Mesenteric fat pad (tissue), 1 donor: ENCODE data around the gene NFATC2. TPM values are rescaled to one million over a fixed set of nuclear protein-coding genes. Genes with fewer than 3 reads are reported as not detected.

Source experiments
- DNase-seq: peaks from one replicate; pipeline ENCODE4 v3.0.0-alpha.2; 2020; ENCODE audit warnings: low spot score
- long read RNA-seq: library from polyadenylated mRNA; unstranded; transcript quantifications from one replicate; pipeline ENCODE4 v2.0.0, GENCODE V29; 2020
- total RNA-seq: library from RNA; stranded (reverse); fragmentation: NEBNext Ultra II Directional; extraction: Animal tissue kit (Norgen Biotek cat#: 25700); gene quantifications from one replicate; pipeline ENCODE4 v1.2.1, GENCODE V29; 2021
- donor health status: DM: yes; HTN: yes; CAD: no.

The NFATC2 gene
- total RNA-seq = 9.3 TPM
- long read RNA-seq, partial matches to known transcripts = 10 of 31 reads
- long read RNA-seq, other reads (novel, unspliced or antisense) = 21 of 31 reads

DNA sequence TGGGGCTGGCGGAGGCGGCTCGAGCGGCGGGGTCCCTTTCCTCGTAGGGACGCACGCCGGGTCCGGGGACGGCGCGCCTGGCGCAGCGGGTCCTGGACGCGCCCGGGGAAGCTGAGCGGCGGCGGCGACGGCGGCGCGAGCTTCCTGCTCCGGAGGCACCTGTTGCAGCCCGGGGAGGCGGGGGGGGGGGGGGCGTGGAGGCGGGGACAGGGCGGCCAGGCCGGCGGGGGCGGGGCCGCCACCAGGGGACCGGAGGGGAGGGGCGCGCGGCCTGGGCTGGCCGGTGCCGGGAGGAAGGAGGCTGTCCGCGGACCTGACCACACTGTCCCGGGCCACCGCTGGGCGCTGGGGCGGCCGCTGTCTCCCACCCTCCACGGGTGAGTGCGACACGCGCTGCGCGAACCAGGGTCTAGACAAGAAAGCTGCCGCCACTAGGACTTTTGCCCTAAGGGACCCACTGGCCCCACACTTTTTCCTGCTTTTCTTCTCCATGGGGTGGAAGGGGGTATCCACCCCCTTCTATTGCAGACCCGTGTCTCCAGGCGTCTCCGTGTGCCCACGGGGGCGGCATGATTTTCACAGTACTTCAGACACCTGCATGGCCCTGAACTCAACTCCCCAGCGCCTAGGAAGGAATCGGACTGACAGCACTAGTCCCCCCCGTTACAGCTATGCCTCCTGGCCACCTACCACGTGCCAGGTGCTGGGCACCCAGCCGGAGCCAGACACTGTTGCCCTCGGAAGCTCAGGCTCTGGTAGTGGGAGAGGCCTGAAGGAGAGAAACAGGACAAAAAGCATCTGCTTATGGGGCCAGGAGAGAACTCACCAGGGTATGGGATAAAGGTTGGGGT lies at the start of gene NFATC2:
TSS of gene NFATC2 (minus strand) at position 149 of the 851 bp plus-strand sequence. CDS start 220 bp downstream, outside the sequence.
- DNase-seq = no peak

DNA sequence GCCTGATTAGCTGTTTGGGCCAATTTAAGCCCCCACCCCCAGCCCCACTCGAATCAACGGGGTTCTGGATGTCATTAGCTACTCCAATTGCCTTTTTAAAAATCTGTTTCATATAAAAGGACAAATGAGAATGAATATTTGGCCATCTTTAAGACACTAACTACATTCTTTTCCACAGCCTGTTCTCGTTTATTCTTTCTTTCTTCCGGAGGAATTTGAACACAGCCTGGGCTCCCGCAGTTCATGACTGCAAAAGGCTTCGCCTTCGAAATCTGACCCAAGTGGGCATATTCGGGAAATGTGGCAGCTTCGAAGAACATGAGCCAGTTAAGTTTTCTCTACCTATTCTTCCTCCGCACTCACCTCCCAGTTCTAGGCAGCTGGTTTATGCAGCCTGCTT lies 49.4 kb upstream of the NFATC2 start:
- no peak for DNase-seq

GRCh38 chr20:51588762-51589161 lies 46.2 kb upstream of the NFATC2 start:
- DNase-seq = no peak

DNA sequence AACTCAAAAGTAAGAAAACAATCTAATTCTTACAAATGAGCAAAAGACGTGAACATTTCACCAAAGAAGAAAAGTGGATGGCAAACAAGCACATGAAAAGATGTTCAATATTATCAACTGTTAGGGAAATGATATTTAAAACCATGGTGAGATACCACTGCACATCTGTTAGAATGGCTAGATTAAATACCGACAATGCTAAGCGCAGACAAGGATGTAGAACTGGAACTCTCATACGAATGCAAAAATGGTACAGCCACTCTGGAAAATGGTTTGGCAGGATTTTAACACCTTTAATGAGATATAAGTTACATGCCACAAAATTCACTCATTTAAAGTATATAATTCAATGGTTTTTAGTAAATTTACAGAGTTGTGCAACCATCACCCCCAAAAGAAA lies 44.6 kb upstream of the NFATC2 start:
- DNase-seq = no peak

DNA sequence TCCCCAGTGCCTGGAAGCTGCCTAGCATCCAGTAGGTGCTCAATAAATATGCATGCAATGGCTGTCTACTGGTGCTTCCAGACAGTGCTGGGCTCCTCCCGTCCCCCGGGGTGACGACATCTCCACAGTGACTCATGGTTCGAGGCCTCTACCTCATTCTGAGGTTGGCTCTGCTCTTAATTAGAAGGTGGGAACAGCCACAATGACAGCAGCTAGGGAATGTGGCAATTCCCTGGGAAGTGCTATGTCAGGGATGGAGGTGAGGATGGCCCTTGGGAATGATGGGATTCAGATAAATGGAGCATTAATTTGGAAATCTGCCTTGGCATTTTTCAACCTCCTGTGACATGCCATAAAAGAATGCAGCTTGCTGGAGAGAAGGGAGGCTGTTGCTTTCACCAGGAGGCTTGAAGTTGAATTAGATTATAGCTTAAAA lies 43.5 kb upstream of the NFATC2 start:
- no peak for DNase-seq

DNA sequence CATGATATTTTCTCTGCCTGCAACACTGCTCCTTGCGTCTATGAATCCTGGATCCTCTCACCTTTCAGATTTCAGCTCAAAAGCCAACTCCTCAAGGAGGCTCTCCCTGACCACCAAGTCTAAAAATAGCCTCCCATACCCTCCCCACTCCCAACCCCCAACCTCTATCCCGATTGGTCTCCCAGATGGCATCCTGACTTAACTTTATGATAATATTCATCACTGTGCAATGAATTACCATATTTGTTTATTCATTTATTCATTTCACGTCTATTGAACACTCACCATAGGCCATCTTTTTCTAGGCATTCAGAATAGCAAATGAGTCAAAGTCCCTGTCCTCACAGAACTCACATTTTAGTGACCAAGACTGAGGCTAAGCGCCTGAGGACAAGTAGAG lies 42.6 kb upstream of the NFATC2 start:
- DNase-seq = no peak

- no peak for DNase-seq
Measured at GRCh38 chr20:51584737-51585136, 42.2 kb upstream of the NFATC2 start.

DNA sequence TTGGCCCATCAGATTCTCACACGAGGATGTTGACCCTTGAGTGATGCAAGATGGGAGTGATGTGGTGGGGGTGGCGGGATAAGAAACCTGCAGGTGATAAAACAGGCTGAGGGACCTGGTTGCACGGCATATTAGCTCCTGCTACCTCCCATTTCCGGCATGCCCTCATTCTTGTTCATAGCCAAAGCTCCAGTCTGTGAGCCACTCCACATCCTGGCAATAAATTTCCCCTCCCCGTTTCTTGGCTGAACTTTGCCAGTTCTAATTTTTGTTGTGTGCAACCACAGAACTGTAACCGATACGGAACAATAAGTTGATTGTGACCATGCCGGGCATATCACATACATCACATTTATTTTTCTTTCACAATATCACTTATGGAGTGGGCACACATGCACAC lies 41.6 kb upstream of the NFATC2 start:
- DNase-seq = no peak

DNA sequence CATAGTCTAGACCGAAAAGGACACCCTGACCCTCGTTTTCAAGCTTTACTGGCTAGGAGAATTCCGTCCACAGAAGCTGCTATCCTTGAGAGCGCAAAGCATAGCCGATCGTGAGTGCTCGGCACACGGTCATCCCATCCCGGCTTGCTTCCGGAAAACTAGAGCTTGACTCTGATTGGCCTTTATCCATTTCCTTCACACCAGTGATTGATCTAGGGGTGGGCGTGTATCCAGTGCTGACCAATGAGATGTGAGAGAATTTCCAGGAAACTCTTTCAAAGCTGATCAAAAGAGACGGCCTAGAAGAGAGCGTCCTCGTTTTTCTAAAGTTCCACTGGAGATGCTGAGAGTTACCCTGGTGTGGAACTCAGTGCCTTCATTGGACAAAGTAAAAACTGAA lies 41.0 kb upstream of the NFATC2 start:
- no peak for DNase-seq

DNA sequence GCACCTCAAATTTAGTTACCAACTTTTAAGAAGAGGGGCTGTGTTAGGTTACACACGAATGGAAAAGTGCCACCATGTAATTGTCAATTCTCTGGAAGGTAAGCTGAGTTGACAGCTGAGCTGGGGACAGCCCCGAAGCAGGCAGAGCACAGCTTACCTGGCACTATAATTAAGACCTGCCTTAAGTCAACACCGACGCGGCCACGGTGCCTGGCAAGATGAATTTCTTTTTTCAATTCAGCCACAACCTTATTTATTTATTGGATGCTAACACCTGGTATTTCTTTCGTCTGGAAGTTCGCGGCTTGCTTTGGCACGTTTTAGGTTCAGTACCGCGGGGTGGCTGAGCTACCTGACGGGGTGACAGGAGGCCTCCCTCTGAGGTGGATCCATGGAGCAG lies 40.6 kb upstream of the NFATC2 start:
- DNase-seq = no peak

DNA sequence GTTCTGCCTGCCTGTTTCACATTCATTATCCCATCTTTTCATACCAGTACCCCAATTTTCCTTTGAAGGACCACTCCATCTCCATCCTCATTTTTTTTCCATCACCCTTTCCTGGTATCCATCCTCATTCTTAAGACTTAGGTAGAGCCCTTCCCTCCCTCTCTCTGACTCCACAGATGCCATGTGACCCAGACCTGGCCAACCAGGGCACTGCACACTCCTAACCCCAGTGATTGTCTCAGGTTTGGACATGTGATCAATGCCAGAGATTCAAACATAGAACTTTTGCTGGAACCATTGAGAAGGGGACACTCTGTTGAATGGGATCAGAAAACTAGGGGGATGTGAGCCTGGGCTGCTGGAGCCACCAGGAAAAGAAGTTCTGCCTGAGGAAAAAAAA lies 39.1 kb upstream of the NFATC2 start:
- DNase-seq = no peak

DNA sequence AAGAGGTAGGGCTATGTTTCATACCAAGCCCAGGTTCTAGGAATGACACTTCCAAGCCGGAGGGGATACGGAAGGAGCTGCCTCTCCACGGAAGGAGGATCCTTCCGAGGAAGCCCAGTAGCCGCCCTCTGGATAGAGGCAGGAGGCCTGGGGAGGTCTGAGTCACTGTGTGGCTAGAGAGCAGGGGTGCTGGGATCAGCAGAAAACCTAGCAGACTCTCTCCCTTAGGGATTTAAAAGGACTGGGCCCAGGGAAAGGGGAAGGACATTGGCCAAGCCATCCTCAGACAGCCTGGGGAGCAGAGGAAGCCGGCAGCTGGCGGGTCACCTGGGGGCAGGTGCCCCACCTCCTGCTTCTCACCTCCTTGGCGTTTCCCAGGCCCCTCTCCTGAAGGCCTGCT lies 36.6 kb upstream of the NFATC2 start:
- no peak for DNase-seq

DNA sequence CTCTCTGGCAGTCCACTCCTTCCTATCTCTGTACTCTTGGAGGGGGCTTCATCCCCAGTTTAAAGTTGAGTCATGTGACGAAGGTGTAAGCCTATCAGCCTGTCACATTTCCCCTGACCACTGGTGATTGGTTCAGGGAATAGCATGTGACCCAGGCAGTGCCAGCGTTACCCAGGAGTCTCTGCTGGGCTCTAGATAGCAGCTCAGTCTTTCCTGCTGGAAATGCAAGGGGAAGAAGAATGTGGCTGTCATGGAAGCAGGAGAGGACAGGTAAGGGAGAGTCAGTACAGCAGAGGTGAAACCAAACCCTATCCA lies 35.6 kb upstream of the NFATC2 start:
- DNase-seq = no peak

- no peak for DNase-seq
Measured at GRCh38 chr20:51577432-51578144, 35.1 kb upstream of the NFATC2 start.

GRCh38 chr20:51575486-51575885 lies 33.0 kb upstream of the NFATC2 start:
- no peak for DNase-seq

DNA sequence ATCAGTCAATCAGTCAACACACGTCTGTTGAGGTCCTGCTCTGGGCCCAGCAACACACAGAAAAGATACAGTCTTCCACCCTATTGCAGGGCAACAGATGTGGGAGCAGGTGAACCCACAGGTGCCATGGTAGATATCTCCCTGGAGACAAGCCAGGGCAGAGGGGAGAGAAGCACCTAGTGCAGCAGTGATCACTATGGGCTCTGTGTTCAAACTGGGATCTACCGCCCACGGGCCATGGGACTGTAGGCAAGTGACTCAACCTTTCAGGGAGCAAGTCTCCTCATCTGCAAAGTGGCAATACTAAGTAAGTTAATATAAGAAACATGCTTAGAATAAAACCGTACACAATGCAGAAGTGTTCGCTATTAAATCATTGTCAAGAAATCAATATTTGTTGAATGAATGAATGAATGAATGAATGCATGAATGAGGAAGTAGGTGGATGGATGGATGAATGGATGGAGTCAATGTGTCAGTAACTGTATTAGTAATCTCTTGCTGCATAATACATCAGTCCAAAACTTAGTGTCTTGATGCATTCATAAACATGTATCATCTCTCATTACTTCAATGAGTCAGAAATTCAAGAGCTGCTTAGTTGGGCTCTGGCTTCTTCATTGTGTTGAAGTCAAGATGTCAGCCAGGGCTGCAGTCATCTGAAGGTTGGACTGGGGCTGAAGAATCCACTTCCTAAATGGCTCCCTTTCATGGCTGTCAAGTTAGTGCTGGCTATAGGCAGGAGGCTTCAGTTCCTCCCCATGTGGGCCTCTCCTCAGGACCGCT lies 31.9 kb upstream of the NFATC2 start:
- DNase-seq = no peak

- DNase-seq = no peak
Measured at GRCh38 chr20:51573576-51574243, 31.2 kb upstream of the NFATC2 start.

GRCh38 chr20:51571460-51571794 lies 28.9 kb upstream of the NFATC2 start:
- no peak for DNase-seq

DNA sequence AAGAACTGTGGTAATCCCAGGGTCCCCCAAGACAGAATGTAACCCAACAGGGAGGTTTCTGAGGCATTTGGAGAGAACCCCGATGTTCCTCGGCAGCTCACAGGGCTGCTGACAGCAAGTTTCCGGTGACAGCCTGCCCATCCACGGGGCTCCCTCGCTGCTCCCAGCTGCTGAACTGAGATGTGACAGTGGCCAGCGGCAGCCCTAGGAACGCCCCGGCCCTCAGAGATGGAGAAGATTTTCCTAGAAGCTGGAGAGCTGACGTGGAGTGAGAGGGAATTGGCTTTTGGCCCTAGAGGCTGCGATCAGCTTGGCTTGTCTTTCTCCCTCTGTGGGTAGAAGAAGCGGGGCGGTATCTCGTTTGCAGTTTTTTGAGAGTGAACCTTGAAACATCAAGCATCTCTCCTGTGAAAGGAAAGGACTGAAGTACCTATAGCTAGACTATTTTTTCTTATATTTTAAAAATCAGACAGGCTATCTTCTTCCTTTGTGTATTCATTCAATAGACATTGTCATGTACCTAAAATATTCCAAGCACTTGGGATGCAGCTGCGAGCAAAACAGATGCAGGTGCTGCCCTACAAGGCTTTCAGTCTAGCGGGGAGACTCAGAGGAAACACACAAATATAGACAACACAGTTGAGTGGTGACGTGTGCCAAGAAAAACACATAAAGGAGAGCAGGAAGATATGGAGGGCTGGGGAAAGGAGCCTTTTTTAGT lies 28.4 kb upstream of the NFATC2 start:
- no peak for DNase-seq

DNA sequence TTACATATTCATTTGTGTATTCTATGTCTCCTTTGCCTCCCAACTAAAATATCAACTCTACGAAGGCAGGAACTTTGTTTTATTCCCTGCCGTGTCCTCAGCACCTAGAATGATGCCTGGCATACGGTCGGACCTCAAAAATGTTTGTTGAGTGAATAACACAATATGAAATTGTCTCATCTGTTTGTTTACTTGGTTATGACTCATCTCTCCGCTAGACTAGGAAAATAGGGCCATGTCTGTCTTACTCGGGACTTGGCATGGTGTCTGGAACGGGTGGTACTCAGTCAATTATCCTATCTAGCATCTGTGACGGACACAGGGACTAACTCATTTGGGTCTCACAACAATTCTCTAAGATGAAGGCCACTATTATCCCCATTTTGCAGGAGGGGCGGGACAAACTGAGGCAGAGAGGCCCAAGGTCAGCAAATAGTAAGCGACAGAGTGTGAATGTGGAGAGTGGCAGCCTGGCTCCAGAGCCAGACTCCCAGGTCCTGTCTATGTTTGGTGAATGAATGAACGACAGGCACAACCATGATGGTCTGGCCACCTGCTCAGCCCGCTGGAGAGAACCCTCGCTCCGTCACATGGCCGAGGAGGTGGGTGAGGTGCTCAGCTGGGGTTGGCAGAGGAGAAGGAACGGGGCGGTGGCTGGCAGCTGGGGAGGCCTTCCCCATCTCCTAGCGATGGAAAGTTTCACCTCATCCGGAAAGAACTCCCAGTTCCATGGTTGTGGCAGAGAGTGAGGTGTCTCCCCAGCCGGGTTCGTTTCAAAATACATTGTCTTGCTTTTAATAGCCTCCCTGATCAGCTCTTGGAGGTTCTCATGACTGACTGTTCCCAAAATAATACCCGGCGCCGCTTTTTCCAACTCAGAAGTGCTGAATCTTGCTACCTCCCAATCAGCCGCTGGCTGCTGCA lies 27.6 kb upstream of the NFATC2 start:
- no peak for DNase-seq
